Left cardiac atrium (tissue), 4 donors: ENCODE measurements around the gene CRTC1. TPM values are rescaled to one million over a fixed set of nuclear protein-coding genes. Genes with fewer than 3 reads are reported as not detected.

Source experiments
- ATAC-seq, 2 donors: fragments of 200-7000 bp; cut with Tn5 transposase; one replicate each; pipeline ENCODE4 v1.9.1; 2020; ENCODE audit warnings: mild to moderate bottlenecking in 2 of 2, moderate library complexity in 2 of 2
- DNase-seq: peaks from one replicate; pipeline ENCODE4 v3.0.0-alpha.2; 2020
- intact Hi-C, 2 donors: fragments of 100-400 bp; cut with DNase I; formaldehyde crosslinking; loops; one replicate each; pipeline versions ENCODE4 v1.14.1 to v1.15.1; 2022 to 2023
- total RNA-seq, 2 donors: library from RNA; stranded (reverse); fragmentation: NEBNext Ultra II Directional; extraction: Animal tissue kit (Norgen Biotek cat#: 25700); gene quantifications; one replicate each; pipeline ENCODE4 v1.2.1, GENCODE V29; 2021
- donor health status: DM: no; HTN: yes; CAD: no.
- donor health status: DM: no; HTN: yes; CAD: no; lungs with severe emphysema.
- donor health status: DM: yes; HTN: yes; CAD: no.
- donor health status: Dilated cardiomyopathy.

Gene CRTC1
- total RNA-seq, 2 donors from 2014 or later: 10.5 to 11.1 TPM

GRCh38 chr19:18771328-18772242 is 88.1 kb downstream of the CRTC1 start:
- no peak for DNase-seq
- no peak for ATAC-seq
- intact Hi-C loops: no loop called here

DNA sequence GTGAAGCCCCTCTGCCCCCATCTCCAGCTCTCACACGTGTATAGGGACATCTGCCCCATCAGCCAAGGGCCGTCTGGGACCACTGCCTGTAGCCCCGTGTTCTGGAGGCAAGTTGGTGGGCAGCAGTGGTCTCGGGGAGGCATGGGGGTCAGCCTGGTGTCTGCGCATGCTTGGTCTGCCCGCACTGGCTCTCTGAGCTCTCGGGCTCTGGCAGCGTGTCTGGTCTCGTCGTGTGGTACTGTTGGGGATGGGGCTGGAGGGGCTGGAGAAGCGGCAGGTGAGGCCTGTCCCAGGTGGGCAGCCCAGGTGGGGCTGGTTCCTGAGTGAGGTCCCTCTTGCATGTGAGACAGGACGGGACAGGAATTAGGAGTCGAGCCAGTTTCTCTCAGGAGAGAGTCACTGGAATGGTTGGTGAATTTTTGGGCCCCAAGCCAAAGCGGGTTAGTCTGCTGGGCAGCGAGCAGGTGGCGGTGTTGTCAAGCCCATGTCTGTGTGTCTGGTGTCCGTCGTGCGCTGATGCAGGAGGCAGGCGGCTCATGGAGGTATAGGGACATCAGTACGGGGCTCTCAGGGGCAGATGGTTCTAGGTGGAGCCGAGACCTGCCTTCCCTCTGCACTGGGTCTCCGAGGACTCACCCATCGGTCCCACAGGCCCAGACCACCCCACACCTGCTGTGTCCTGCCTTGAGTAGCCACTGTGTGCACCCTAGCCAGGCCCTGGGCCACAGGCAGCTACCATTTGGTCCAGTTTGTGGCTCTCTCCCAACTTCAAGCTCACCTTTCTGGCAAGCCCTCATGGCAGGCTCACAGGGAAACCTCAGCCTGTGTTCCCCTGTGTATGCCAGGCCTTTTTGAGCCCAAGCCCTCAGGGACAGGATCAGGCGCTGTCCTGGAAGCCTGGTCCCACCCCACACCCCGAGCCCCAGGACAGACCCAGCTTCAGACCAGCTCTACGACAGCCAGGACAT is 89.4 kb downstream of the CRTC1 start:
- no peak for ATAC-seq
- DNase-seq: no peak
- intact Hi-C loops: no loop called here

DNA sequence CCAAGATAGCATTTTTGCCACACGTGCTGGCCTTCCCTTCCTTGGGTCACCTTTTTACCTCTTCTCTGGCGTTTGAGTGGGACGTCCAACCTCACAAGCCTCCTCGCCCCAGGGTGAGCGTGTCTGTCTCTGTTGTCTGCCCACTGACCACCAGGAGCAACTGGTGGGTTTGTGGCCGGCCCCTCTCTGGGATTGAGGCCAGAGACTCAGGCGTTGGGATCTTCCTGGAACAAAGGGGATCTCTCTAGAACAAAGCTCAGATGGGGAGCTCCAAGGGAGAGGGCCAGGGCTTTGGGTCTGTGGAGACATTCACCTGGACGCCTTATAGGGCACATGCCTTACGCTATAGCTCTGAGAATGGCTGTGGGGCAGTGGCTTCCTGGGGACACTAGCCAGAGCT is 90.2 kb downstream of the CRTC1 start:
- no peak for DNase-seq

GRCh38 chr19:18774107-18774506 is 90.6 kb downstream of the CRTC1 start:
- ATAC-seq (no peak), DNase-seq (no peak)
- intact Hi-C loops: no loop called here

More for the DNA sequence above, 90.2 kb downstream of the CRTC1 start:
- no peak for ATAC-seq
- intact Hi-C loops: no loop called here

DNA sequence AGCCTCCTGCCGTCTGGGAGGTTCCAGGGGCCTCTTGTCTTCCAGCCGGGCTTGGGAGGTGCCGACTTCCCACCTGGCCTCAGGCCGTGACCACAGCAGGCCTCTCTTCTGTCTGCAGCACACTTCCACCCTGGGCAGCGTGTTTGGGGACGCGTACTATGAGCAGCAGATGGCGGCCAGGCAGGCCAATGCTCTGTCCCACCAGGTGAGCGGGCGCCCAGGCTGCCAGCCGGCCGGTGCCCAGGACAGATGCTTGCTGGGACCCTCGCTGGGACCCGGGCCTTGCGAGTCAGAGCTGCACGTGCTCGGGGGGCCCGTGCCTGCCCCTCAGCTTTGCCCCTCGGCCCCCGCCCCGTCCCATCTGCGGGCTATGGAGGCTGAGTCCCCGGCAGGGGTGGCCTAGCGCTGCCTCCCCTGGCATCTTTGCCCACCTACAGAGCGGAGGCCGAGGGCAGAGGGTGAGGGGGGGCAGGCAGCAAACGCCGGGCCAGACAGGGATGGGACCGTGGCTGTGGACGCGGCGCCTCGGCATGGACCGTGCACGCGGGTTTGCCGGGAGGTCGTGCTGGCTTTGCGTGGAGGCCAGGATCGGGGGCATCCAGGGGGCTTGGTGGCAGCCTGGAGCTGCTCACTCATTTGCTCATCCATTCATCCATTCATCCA is 91.4 kb downstream of the CRTC1 start:
- intact Hi-C loops: no loop called here
- no peak for ATAC-seq
- DNase-seq: no peak

DNA sequence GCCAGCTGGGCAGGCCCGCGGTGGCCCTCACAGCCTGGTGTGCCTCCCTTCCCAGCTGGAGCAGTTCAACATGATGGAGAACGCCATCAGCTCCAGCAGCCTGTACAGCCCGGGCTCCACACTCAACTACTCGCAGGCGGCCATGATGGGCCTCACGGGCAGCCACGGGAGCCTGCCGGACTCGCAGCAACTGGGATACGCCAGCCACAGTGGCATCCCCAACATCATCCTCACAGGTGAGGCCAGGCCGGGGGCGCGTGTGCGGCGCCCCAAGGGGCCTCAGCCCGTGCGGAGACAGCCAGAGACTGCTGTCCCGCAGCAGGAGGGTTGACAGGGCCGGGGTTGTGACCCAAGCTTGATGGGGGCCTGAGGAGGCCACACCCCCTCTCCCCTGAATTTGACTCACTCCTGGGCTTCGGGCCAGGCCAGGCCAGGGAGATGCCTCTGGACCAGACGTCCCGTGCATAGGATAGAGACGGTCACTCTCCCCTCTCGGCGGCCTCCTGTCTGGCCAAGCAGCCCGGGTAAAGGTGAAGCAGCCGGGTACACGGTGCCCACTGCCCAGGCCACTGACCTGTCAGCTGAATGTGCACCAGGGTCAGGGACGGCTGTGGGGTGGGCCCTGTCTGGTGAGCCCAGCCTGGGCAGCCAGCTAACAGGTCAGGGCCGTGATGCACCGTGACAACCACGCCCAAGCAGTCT is 92.3 kb downstream of the CRTC1 start:
- ATAC-seq (peak in 1 of 2 donors; percentile 17), DNase-seq (no peak)
- intact Hi-C loops: no loop called here

DNA sequence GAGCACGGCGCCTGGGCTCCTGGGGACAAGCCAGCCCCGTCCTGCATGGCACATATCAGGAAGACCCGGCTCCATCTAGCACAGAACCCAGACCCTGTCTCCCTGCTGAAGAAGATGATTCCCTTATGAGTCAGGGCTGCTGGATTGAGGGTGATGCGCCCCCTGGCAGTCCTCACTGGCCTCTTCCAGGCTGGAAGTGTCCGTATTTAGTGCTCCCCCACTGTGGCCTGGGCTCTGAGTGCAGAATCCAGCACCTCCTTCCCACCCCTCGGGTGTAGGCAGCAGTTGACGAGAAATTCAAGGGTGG is 92.8 kb downstream of the CRTC1 start:
- ATAC-seq (peak in 1 of 2 donors; percentile 6), DNase-seq (no peak)
- intact Hi-C loops: no loop called here

GRCh38 chr19:18776736-18777135 is 93.3 kb downstream of the CRTC1 start:
- peak in 1 of 2 donors; percentile 21 for ATAC-seq
- no peak for DNase-seq
- intact Hi-C loops: no loop called here

- ATAC-seq: peak; percentile 2 to 12
- intact Hi-C loops: no loop called here
- DNase-seq: no peak
These were observed 94.0 kb downstream of the CRTC1 start for GRCh38 chr19:18777301-18778075.

DNA sequence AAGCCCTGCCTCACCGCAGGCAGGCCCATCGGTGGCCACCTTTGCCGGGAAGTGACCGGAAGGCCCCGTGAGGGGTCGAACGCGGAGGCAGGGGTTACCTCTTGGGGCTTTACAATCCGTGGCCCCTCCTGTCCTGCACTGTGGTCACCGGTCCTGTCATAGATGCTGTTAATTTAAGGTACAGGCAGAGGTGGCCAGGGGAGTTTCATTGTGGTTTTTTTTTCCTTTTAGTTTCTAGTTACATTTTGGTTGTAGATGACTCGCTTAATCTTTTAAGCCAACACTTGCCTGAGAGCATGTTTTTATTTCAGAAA is 94.6 kb downstream of the CRTC1 start:
- ATAC-seq (no peak), DNase-seq (no peak)
- intact Hi-C loops: no loop called here

DNA sequence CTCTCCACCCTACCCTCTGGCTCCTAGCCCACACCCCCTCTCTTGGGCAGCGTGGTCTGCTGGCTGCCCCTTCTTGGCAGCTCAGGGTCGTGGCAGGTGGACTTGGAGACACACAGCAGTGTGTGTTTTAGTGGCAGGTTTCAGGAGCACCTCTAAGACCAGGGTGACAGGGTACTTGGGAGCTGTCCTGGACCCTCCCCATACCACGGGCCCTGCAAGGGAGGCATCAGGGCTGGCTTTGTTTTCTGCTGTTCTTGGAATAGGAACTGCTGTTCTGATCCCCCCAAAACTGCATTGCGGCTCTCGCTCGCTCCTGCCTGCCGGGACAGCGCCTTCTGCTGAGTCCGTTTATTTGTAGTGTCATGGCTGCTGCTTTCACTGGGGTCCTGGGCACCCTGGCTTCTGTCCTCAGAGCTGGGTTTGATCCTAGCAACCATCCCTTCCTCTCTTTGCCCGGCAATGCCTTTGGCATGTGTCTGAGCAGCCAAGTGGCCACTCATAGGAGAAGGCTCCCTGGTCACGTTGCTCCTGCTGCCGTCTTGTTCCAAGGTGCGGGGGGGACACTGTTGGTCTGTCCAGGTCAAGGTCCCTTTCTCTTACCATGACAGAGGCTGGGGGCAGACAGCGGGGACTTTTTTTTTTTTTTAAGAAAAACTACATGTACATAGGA is 95.5 kb downstream of the CRTC1 start:
- DNase-seq: no peak
- no peak for ATAC-seq
- intact Hi-C loops: no loop called here

DNA sequence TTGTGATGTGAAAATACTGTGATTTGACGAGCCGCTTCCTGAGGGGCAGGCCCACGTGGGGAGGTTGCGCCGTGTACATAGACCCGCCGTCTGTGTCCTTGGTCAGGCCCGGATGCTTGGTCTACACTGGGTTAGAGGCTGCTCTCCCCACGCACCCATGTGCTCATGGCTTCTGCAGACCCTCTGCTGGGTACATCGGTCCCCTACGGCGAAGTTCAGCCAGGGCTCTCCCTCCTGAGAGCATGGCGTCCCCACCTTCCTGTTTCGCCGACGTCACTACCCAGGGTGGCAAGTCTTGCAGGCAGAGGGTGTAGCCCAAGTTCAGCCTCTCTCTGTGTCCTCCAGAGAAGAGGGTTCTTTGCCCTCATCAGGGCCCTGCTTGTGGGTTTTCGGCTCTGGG is 96.6 kb downstream of the CRTC1 start:
- intact Hi-C loops: no loop called here
- no peak for DNase-seq
- ATAC-seq: no peak

- DNase-seq (no peak), ATAC-seq (no peak)
- intact Hi-C loops: no loop called here
These were observed 97.2 kb downstream of the CRTC1 start for GRCh38 chr19:18780631-18781030.

GRCh38 chr19:18781047-18781600 is 97.6 kb downstream of the CRTC1 start:
- intact Hi-C loops: no loop called here
- no peak for ATAC-seq
- no peak for DNase-seq

DNA sequence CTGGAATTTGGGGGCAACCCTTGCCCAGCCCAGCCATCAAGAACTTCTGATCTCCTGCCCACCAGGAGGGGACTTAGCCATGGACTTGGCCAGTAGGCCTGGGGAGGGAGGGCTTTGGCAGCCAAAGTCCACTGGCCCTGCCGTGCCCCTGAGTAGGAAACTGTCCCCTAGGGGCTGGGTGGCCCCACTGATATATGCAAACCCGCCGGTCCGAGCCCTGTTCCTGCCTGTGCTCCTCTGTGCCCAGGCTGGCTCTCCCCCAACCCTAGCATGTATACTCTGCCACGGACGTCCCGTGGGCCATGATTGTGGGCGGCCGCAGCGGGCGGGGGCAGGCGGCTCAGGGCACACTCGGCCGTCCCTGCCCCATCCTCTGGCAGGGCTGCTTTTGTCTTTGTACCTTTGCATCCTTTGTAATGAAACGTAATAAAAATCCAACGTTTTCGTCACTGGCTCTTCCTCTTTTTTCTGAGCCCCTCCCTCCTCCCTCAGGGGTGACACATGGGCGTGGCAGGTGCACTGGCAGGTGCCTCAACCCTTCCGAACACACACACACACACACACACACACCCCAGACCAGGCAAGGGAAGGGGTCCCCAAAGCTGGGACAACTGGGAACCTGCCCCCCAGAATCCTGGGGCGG is 98.5 kb downstream of the CRTC1 start:
- no peak for DNase-seq
- no peak for ATAC-seq
- intact Hi-C loops: no loop called here

DNA sequence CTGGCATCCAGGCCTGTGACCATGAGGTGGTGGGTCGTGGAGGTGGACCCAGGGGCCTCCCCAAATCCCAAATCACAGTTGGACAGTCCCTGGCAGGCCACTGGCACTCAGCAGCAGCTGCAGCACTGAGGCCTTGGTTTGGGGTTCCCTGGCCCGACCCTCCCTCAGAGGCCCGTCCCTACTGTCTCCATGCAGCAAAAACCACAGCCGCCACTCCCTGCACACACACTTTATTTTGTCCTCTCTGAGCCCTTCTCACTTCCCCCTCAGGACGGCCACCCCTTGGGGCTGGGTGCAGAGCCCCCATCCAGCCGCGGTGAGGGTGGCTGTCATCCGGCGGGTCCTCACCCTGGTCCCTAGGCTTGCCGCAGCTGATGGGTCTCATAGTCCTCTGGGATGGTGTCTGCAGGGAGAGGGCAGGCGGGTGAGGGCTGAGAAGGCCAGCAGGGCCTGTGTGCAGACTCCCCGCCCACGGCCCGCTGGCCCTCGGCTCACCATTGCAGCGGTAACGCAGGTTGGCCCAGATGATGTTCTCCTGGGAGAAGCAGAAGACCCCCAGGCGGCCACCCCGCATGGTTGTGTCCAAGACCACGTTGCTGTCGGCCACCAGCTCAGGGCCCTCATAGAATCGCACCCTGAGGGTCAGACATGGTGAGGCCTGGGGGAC is 99.2 kb downstream of the CRTC1 start:
- intact Hi-C loops: no loop called here
- DNase-seq: no peak
- no peak for ATAC-seq
